Breast epithelium (tissue), 3 donors: Measurements from ENCODE around the gene THBS1.

Experiments
- CTCF ChIP-seq, 3 donors: fragments of 450-650 bp; IDR thresholded peaks; one replicate each; pipeline ENCODE4 v1.5.1; 2016 to 2017; ENCODE audit warnings: antibody characterized with exemption in 3 of 3, mild to moderate bottlenecking in 3 of 3, moderate library complexity in 3 of 3
- POLR2A ChIP-seq: fragments of 450-650 bp; IDR thresholded peaks from one replicate; pipeline ENCODE4 v1.6.1; 2016; ENCODE audit warnings: antibody characterized with exemption, mild to moderate bottlenecking, moderate library complexity

- TF ChIP-seq POLR2A (no peak), CTCF (IDR thresholded peaks at IDR 0.05) (no peak)
Observed at GRCh38 chr15:39586387-39587095, 5.7 kb downstream of the THBS1 start.
